ENCODE results near the gene RFPL2.

GRCh38 chr22:32177221-32177765 lies 27.6 kb downstream of the RFPL2 start:
- TF ChIP-seq EZH2 (IDR thresholded peaks at IDR 0.05; ENCODE audit: insufficient read depth, poor library complexity, severe bottlenecking): no peak
- TF ChIP-seq EZH2phosphoT487 (IDR thresholded peaks at IDR 0.05; ENCODE audit: insufficient read depth, low read depth): no peak
